Measurements from ENCODE around the gene PRPF18.

Gene PRPF18

DNA sequence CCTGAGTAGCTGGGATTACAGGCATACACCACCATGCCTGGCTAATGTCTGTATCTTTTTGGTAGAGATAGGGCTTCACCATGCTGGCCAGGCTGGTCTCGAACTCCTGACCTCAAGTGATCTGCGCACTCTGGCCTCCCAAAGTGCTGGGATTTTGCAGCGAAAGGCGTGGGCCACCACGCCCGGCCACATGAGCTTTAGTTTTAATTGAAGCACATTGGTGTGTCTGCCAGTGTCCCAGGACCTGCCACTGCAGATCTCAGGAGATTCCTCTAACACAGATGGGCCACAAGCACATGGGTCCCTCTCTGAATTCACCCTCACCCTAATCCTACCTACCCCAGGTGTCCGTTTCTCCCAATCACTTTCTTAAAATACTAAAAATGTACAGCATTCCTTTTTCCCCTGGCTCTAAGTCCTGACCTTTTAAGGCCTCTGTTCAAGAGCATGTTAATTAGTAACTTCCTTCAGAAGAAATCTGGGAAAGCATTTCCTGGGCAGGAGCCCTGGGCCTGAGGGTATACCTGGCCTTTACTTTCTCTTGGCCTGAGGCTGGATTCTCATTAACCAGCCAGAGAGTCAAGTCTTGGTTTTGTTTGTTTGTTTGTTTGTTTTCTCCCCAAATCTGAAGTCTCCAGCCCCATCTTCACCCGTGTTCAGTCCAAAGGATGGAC, 82.6 kb downstream of the PRPF18 start:
- Histone ChIP-seq H3K36me3 (no peaks in the 10 kb centered on the region), H3K27me3 (no peaks in the 10 kb centered on the region; the same call in 1 of the 2 replicates), H3K4me1 (no peaks in the 10 kb centered on the region), H3K9me3 (no peaks in the 10 kb centered on the region), H3K4me3 (ENCODE audit: low read depth, low read length) (no peak overlapping the region)
- TF ChIP-seq, protein P1, sequence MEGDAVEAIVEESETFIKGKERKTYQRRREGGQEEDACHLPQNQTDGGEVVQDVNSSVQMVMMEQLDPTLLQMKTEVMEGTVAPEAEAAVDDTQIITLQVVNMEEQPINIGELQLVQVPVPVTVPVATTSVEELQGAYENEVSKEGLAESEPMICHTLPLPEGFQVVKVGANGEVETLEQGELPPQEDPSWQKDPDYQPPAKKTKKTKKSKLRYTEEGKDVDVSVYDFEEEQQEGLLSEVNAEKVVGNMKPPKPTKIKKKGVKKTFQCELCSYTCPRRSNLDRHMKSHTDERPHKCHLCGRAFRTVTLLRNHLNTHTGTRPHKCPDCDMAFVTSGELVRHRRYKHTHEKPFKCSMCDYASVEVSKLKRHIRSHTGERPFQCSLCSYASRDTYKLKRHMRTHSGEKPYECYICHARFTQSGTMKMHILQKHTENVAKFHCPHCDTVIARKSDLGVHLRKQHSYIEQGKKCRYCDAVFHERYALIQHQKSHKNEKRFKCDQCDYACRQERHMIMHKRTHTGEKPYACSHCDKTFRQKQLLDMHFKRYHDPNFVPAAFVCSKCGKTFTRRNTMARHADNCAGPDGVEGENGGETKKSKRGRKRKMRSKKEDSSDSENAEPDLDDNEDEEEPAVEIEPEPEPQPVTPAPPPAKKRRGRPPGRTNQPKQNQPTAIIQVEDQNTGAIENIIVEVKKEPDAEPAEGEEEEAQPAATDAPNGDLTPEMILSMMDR (IDR thresholded peaks at IDR 0.05; ENCODE audit: low read depth, low read length), result no peak
- DNase-seq, result no peak

DNA sequence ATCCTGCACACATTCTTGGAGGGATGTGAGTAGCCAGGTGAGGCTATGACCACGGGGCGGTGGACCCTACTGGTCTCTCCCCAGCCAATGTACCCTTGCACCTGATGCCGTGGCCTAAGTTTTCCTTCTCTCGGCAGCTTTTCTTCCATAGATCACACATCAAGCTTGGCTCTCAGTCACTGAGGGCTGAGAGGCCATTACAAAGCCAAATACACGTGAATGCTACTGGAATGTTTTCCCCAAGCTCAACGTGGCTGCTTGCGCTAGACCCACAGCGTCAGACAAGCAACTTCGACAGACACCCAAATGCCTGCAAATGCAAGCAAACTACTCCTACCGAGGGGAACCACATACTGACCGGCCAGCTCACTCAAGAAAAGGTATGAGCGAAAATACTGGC, 83.1 kb downstream of the PRPF18 start:
- Histone ChIP-seq H3K4me3 (ENCODE audit: low read depth, low read length) (no peak overlapping the region), H3K4me1 (no peaks in the 10 kb centered on the region), H3K36me3 (no peaks in the 10 kb centered on the region), H3K27me3 (no peaks in the 10 kb centered on the region), H3K9me3 (no peaks in the 10 kb centered on the region)
- TF ChIP-seq, protein P1 (IDR thresholded peaks at IDR 0.05; ENCODE audit: low read depth, low read length), result no peak
- DNase-seq, result no peak

DNA sequence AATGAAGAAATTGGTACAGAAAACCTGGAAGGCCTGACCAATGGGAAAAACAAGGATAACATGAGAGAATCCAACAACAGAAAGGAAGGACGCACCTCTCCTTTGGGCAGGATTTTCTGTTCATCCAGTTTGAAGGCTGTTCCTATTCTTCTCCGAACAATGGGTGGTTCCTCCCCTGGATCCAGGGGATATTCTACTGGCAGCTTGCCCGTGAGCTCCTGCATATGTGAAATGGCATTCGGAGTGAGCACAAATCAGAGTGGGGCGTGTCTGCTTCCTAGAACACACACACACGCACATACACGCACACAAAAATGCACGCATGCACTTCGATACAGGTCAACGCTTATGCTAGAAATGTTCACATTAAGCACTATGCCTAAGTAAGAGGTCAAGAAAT, 83.5 kb downstream of the PRPF18 start:
- DNase-seq, result no peak
- Histone ChIP-seq H3K9me3 (no peaks in the 10 kb centered on the region), H3K4me3 (ENCODE audit: low read depth, low read length) (no peak overlapping the region), H3K4me1 (no peaks in the 10 kb centered on the region), H3K27me3 (no peaks in the 10 kb centered on the region), H3K36me3 (no peaks in the 10 kb centered on the region)
- TF ChIP-seq, protein P1 (IDR thresholded peaks at IDR 0.05; ENCODE audit: low read depth, low read length), result no peak

DNA sequence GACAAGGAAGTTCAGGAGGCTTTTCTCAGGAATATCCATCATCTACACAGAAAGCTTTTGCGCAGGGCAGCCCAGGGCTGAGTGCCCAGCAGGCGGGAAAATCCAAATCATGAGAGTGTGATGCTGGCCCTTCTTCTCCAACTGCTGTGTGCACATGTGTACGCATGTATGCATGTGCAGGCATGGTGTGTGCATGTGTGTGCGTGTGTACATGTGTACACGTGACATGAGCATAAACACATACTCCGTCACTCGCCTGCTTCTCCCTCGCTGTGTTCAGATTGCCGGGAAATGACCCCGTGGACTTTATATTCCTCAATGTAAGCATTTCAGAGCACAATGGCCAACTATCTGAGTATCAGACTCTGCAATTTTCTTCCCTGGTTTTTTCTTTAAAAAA, 85.1 kb downstream of the PRPF18 start:
- TF ChIP-seq, protein P1 (IDR thresholded peaks at IDR 0.05; ENCODE audit: low read depth, low read length), result no peak
- no peak for DNase-seq
- Histone ChIP-seq H3K27me3 (no peaks in the 10 kb centered on the region), H3K9me3 (no peaks in the 10 kb centered on the region), H3K36me3 (no peaks in the 10 kb centered on the region), H3K4me3 (ENCODE audit: low read depth, low read length) (no peak overlapping the region), H3K4me1 (no peaks in the 10 kb centered on the region)

DNA sequence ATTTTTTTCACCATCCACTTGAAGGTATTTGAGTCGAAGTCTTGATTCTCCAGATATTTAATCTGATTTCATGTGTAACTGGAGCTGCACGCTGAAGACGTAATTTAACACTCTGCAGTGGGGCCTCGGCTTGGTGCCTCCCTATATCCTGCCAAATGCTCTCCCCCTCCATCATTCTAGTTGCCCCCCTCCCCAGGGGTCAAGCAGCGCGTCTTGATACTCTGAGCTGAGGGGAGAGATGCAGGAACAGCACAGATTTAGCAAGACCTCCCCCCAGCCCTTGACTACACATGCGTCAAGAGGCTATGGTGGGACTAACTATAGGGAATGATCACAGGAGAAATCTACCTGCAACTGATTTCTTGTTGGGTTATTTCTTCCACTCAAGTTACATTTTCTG, 85.8 kb downstream of the PRPF18 start:
- Histone ChIP-seq H3K9me3 (no peaks in the 10 kb centered on the region), H3K4me1 (no peaks in the 10 kb centered on the region), H3K27me3 (no peaks in the 10 kb centered on the region), H3K36me3 (no peaks in the 10 kb centered on the region), H3K4me3 (ENCODE audit: low read depth, low read length) (no peak overlapping the region)
- no peak for DNase-seq
- TF ChIP-seq, protein P1 (IDR thresholded peaks at IDR 0.05; ENCODE audit: low read depth, low read length), result no peak

DNA sequence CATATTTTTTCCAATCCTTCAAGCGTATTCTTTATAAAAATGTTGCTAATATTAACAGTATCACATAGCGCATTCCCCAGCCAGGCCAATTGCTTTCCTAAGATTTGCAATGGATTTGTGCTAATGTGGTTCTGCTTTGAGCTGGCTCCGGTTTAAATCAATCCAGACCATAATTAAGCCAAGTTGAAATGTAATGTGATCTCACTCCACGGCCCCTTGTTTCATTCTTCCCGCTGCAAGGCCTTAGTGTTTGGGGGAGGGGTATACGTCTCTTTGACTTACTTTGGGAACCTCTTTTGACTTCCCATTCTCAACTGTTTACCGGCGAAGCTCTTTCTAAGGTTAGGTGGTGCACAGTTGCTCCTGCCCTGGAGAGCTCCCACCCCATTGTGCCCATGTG, 86.4 kb downstream of the PRPF18 start:
- H3K27me3 ChIP-seq, result no peaks in the 10 kb centered on the region
- no peak overlapping the region for H3K4me3 ChIP-seq (ENCODE audit: low read depth, low read length)
- TF ChIP-seq, protein P1 (IDR thresholded peaks at IDR 0.05; ENCODE audit: low read depth, low read length), result no peak
- no peak for DNase-seq
- no peaks in the 10 kb centered on the region for H3K9me3 ChIP-seq
- no peaks in the 10 kb centered on the region for H3K36me3 ChIP-seq
- no peaks in the 10 kb centered on the region for H3K4me1 ChIP-seq
